Stomach (tissue), 4 donors: Measurements from ENCODE around the gene ZNF883.

Source experiments
- POLR2A ChIP-seq, 4 donors: fragments of 450-650 bp; IDR thresholded peaks; one replicate each; pipeline ENCODE4 v1.6.1; 2016; ENCODE audit warnings: antibody characterized with exemption in 4 of 4, control low read depth in 2 of 4, mild to moderate bottlenecking in 1 of 4, moderate library complexity in 1 of 4
- TF ChIP-seq, protein P1 (sequence below), 7 experiments: fragments of 450-650 bp in 4 of 7; fragments of 200-600 bp in 3 of 7; sonication (generic) in 3 of 7; IDR thresholded peaks; one replicate each; pipeline ENCODE4 v1.5.1; 2016 to 2019; ENCODE audit warnings: antibody characterized with exemption in 7 of 7, control low read depth in 2 of 7, mild to moderate bottlenecking in 1 of 7

DNA sequence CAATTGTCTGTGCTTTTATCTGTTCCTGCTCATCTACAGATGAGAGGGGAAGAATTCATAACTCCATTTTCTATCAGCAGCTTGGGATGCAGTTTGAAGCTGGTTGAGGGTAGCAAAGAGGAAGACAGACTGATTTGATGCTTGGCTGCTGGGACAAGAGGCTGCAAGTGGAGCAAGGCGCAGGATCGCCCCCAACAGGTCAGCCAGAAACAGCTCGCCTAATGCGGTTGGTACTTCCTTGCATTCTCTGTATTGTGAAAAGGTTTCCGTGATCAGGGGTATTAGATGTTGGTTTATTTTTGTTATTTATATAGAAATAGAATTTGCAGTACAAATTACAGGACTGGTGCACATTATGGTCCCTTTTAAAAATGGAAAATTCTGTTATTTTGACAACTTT is 40.6 kb downstream of the ZNF883 start:
- TF ChIP-seq POLR2A (IDR thresholded peaks at IDR 0.05): no peak
- TF ChIP-seq, protein P1, sequence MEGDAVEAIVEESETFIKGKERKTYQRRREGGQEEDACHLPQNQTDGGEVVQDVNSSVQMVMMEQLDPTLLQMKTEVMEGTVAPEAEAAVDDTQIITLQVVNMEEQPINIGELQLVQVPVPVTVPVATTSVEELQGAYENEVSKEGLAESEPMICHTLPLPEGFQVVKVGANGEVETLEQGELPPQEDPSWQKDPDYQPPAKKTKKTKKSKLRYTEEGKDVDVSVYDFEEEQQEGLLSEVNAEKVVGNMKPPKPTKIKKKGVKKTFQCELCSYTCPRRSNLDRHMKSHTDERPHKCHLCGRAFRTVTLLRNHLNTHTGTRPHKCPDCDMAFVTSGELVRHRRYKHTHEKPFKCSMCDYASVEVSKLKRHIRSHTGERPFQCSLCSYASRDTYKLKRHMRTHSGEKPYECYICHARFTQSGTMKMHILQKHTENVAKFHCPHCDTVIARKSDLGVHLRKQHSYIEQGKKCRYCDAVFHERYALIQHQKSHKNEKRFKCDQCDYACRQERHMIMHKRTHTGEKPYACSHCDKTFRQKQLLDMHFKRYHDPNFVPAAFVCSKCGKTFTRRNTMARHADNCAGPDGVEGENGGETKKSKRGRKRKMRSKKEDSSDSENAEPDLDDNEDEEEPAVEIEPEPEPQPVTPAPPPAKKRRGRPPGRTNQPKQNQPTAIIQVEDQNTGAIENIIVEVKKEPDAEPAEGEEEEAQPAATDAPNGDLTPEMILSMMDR (IDR thresholded peaks at IDR 0.05): no peak
